Activated naive CD8-positive, alpha-beta T cell treated with anti-CD3 and anti-CD28 coated beads, Interleukin-2, amount 50 U/mL, for 24 hours (primary cell): ENCODE data around the gene EIF2S2.

ENCODE experiments used
- ATAC-seq: fragments of 150-1000 bp; cut with Tn5 transposase; one replicate; pipeline ENCODE4 v1.10.0; 2021
- DNase-seq: peaks from one replicate; pipeline ENCODE4 v3.0.0; 2021
- H3K27ac Mint-ChIP-seq: one replicate; pipeline ENCODE4 v1.8.0; 2021; ENCODE audit warnings: mild to moderate bottlenecking, mixed read lengths
- H3K27me3 Mint-ChIP-seq: one replicate; pipeline ENCODE4 v1.8.0; 2021; ENCODE audit warnings: mixed read lengths
- H3K36me3 Mint-ChIP-seq: one replicate; pipeline ENCODE4 v1.8.0; 2021; ENCODE audit warnings: low read depth, mixed read lengths
- H3K4me1 Mint-ChIP-seq: one replicate; pipeline ENCODE4 v1.8.0; 2021; ENCODE audit warnings: mixed read lengths
- H3K4me3 Mint-ChIP-seq: one replicate; pipeline ENCODE4 v1.8.0; 2021; ENCODE audit warnings: mild to moderate bottlenecking, moderate library complexity, mixed read lengths
- H3K9me3 Mint-ChIP-seq: one replicate; pipeline ENCODE4 v1.8.0; 2021; ENCODE audit warnings: mixed read lengths

Gene EIF2S2

DNA sequence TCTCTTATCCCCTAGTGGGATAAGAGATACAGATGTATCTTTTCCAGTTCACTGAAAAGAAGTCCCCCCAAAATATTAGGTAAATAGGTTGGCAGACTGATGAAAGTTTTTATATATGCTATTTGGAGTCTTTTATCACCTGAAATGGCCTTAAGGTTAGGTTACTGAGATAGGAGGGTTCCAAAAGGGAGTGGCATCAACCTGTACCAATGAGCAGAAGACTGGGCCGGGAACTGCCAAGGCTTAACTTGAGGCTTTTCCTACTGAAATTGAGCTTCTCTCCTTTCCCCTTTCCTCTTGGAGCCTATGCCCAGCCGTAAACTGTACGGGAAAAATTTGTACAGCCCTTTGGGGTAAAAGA is 42.0 kb downstream of the EIF2S2 start:
- Mint-ChIP-seq H3K4me1 (peaks cover 26% of the 10 kb centered on the region), H3K27me3 (no peaks in the 10 kb centered on the region)

DNA sequence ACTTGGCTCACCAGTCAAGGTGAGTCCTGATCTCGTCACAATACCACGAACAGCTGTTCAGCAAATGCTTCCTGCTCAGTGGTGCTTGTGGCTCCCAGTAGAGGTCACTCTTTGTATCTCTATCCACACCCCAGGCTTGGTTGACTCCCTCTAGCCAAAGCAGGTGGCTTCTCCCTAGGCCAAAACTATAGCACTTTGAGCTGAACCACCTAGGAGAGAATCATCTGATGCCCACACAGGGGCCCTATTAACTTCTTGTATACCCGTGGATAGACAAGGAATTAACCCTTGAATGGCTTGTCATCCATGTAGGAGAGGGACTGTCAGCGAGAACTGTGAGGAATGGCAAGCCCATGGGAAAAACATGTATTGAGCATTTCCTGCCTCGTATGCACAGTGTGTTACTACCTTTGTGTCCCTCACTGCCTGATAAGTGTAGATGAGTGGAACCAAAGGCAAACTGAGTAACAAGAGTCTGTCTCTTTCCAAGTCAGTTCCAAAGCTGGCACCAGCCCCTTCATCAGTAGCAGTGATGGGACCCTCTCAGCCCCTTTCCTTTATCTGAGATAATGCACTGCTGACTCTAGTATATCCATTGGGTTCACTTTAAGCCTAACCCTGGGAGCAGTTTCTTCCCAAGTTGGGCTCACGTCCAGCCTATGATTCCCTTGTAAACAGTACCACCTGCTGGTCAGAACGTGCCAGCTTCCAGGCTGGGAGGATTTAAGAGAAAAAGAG is 42.5 kb downstream of the EIF2S2 start:
- no peaks in the 10 kb centered on the region for H3K9me3 Mint-ChIP-seq
- H3K4me1 Mint-ChIP-seq = peaks cover 25% of the 10 kb centered on the region
- peak; percentile 46 for DNase-seq
- no peaks in the 10 kb centered on the region for H3K27me3 Mint-ChIP-seq
- no peak overlapping the region for H3K27ac Mint-ChIP-seq
- no peak overlapping the region for H3K4me3 Mint-ChIP-seq
- peak; percentile 62 for ATAC-seq
- H3K36me3 Mint-ChIP-seq = peaks cover 7% of the 10 kb centered on the region

More for the DNA sequence above, 42.0 kb downstream of the EIF2S2 start:
- Mint-ChIP-seq H3K4me3 (no peak overlapping the region), H3K36me3 (peaks cover 7% of the 10 kb centered on the region), H3K27ac (no peak overlapping the region), H3K9me3 (no peaks in the 10 kb centered on the region)
- ATAC-seq (no peak), DNase-seq (no peak)

DNA sequence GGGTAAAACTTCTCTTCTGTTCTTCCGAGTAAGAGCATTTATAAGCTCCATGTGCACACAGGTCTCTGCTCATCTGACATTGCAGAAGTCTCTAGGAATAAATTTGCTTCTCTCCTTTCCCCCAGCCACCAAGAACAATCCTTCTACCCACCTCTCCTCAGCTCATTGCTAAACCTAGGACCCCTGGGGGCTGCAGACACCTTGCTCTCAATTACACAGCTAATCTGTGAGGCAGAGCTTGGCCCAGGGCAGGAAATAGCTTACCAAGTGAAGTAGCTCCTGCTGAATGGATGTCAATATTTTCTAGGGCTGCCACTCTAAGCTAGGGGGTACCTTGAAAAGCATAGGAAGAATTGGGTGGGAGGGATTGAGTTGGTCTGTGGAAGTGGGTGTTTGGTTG is 44.0 kb downstream of the EIF2S2 start:
- Mint-ChIP-seq H3K36me3 (peaks cover 7% of the 10 kb centered on the region), H3K4me3 (no peak overlapping the region), H3K9me3 (no peaks in the 10 kb centered on the region), H3K27me3 (no peaks in the 10 kb centered on the region), H3K4me1 (peaks cover 10% of the 10 kb centered on the region), H3K27ac (no peak overlapping the region)
- DNase-seq = no peak
- no peak for ATAC-seq

DNA sequence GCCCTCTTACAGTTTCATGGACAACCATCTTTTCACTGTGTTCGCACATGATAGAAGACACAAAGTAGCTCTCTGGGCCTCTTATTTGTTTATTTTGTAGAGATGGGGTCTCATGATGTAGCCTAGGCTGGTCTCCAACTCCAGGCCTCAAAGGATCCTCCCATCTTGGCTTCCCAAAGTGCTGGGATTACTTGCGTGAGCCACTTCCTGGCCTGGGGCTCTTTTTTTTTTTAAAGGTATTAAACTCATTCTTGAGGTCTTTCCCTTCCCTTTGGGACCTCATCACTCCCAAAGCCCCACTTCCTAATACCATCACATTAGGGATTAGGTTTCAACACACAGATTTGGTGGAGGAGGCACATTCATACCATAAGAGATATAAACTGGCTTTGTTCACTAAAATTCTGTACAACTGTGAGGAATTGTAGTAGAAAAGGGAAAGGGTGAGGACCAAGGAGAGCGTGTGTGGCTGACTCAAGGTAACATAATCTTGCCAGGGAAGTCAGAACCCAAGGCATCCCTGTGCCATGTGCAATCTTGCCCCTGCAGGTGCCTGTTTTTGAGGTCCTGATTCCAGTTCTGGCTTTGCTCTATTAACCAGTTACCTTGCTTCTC is 45.5 kb downstream of the EIF2S2 start:
- H3K9me3 Mint-ChIP-seq = no peaks in the 10 kb centered on the region
- no peak for DNase-seq
- no peak overlapping the region for H3K4me3 Mint-ChIP-seq
- peaks cover 21% of the 10 kb centered on the region for H3K4me1 Mint-ChIP-seq
- H3K27me3 Mint-ChIP-seq = no peaks in the 10 kb centered on the region
- no peak for ATAC-seq
- peaks cover 7% of the 10 kb centered on the region for H3K36me3 Mint-ChIP-seq
- H3K27ac Mint-ChIP-seq = no peak overlapping the region

DNA sequence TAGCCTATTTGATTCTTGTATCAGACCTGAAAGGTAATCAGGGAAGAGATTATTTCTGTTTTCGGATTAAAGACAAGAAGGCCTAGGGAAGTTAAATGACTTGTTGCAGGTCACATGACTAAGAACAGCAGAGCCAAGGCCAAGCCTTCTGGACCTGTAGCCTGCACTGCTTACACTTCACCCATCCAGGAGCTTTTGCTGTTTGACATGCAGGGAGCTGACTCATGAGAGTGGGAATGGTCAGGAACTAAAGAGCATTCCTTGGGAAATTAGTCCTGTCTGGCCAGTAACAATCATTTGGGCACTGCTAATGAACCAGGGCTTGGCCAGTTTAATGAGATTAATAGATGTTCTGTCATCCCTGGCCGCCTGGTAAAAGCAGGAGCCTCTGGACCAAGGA is 46.8 kb downstream of the EIF2S2 start:
- no peaks in the 10 kb centered on the region for H3K9me3 Mint-ChIP-seq
- DNase-seq (no peak), ATAC-seq (no peak)
- peaks cover 3% of the 10 kb centered on the region for H3K36me3 Mint-ChIP-seq
- H3K27ac Mint-ChIP-seq = peak overlapping the region; percentile 29
- H3K27me3 Mint-ChIP-seq = no peaks in the 10 kb centered on the region
- H3K4me3 Mint-ChIP-seq = no peak overlapping the region
- peaks cover 27% of the 10 kb centered on the region for H3K4me1 Mint-ChIP-seq

DNA sequence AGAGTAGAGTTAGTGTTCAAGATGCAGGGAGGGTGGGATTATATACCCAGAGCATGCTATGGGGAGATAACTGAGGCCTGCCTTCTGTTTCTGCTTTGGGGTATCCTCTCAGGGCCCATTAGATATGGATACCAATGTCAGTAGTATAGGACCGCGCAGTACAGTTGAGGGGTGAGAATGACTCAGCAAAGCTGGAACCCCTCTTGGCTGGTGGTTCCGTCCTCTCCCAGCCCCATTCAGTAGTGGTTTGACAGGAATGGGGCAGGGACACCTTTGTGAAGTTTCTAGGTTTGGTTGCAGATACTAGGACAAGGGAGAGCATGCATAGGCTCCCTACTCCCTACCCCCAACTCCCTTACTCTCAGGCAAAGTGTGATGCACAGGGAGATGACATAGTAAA is 47.8 kb downstream of the EIF2S2 start:
- H3K9me3 Mint-ChIP-seq = no peaks in the 10 kb centered on the region
- DNase-seq (no peak), ATAC-seq (no peak)
- H3K4me1 Mint-ChIP-seq = peaks cover 30% of the 10 kb centered on the region
- H3K4me3 Mint-ChIP-seq = no peak overlapping the region
- H3K36me3 Mint-ChIP-seq = peaks cover 5% of the 10 kb centered on the region
- no peaks in the 10 kb centered on the region for H3K27me3 Mint-ChIP-seq
- peak overlapping the region; percentile 9 for H3K27ac Mint-ChIP-seq

DNA sequence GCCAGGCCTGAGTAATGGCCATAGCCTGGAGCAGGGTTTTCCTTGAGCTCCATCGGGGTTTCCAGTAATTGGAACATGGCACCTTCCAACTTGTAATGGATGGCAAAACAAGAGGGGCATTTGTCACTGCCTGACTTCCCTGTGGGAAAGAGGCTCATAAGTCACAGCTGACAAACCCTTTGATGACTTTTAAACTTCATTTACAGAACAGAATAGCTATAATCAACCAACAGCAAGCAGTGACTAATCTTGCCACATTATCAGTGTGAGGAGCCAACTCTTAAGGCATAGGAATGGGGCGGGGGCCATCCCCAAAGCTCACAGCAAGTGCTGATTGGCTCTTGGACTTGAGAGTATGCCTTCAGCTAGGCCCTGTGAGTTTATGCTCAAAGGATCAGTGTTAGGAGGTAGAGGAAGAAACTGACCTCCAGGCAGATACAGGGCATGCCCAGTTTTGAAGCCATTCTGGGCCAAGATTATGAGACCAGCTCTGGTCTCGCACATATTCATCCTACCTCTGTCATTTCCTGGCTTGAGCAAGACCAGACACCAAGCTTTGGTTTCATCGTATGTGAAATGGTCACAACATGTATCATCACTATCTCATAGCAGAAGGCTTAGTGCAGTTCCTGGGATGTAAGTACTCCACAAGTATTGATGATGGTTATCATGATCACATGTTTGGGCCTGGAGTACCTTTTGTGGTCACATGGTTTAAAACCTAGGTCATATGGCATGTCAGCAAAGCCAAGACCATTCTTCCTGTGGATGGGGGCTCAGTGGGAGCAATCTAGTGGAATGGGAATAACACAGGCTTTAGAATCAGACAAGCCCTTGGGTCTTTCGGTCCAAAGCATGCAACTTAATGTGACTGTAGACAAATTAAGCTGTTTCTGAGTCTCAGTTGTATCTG is 49.2 kb downstream of the EIF2S2 start:
- Mint-ChIP-seq H3K9me3 (no peaks in the 10 kb centered on the region), H3K27ac (peak overlapping the region; percentile 50), H3K4me1 (peaks cover 39% of the 10 kb centered on the region), H3K27me3 (no peaks in the 10 kb centered on the region), H3K36me3 (peaks cover 5% of the 10 kb centered on the region), H3K4me3 (no peak overlapping the region)
- DNase-seq (no peak), ATAC-seq (peak; percentile 61)

DNA sequence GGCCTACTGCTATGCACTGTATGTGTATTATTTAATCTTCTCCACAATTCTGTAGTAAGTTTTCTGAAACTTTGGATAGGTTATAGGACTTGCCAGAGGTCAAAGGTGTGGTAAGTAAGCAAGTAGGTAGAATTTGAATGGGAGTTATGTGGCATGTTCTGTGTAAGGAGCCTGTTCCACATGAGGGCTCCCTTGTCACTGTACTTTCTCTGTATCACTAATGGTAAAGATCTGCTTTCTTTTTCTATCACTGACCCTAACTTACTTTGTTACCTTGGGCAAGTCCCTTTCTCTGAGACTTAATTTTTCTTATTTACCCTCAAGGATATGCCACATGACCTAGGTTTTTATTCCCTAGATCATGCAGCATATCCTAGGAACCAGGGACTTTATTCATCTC is 50.3 kb downstream of the EIF2S2 start:
- ATAC-seq = no peak
- H3K36me3 Mint-ChIP-seq = peaks cover 5% of the 10 kb centered on the region
- H3K4me3 Mint-ChIP-seq = no peak overlapping the region
- no peak for DNase-seq
- no peaks in the 10 kb centered on the region for H3K9me3 Mint-ChIP-seq
- H3K27me3 Mint-ChIP-seq = no peaks in the 10 kb centered on the region
- H3K27ac Mint-ChIP-seq = peak overlapping the region; percentile 80
- peaks cover 45% of the 10 kb centered on the region for H3K4me1 Mint-ChIP-seq

DNA sequence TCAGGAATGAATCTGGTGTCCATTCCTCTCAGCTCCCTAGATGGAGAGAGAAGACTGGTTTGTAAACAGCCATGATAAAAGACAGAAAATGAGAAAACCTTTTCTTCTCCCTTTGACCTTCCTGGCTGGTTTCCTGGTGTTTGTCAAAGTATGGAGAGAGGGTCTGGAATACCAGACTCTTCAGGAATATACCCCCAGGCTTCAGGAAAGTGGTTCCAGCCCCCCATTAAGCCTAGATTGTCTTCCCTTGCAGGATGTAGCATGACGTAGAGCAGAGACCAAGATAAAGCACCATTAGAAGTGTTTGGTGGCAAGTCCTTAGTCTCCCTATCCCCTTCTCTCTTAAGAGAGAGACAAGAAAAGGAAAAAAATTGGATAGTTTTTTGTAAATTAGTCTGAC is 51.1 kb downstream of the EIF2S2 start:
- ATAC-seq (no peak), DNase-seq (no peak)
- Mint-ChIP-seq H3K36me3 (peaks cover 5% of the 10 kb centered on the region), H3K27me3 (no peaks in the 10 kb centered on the region), H3K4me1 (peaks cover 51% of the 10 kb centered on the region), H3K4me3 (no peak overlapping the region), H3K9me3 (no peaks in the 10 kb centered on the region), H3K27ac (peak overlapping the region; percentile 80)

DNA sequence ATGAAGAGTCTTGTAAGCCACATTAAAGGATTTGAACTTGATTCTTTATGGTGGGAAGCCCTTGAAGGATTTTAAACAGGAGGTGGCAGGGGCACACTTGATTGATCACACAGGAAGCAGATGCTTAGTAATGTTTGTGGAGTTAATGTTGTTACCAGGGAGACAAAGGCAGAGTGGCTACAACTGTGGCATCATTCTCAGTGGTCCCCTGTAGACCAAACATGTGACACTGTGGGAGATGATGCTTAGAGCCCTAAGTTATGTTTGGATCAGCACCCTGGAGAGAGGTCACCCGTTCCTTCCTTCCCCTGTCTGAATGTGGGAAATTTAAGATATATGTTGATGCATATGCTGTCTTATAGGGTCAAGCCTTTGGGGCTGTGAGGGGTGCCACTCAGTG is 53.2 kb downstream of the EIF2S2 start:
- Mint-ChIP-seq H3K4me1 (peaks cover 66% of the 10 kb centered on the region), H3K27me3 (no peaks in the 10 kb centered on the region), H3K27ac (no peak overlapping the region), H3K9me3 (no peaks in the 10 kb centered on the region), H3K4me3 (no peak overlapping the region), H3K36me3 (peaks cover 5% of the 10 kb centered on the region)
- peak; percentile 53 for ATAC-seq
- DNase-seq = no peak

DNA sequence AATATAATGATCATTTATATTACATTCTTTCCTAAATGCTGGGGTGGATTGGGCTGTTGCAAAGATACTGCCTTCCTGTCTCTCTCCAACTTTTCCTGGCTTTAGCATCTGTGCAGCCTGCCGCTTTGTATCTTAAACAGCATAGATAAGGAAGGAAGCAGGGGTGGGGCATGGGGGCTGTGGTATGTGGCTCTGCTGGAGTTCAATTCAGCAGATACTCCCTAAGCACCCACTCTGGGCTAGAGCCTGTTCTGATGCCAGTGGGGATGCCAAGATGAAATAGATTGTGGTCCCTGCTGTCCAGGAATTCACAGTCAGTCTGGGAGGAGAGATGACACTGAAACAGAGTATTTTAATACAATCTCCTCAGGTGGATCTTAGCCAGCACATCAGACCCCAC is 56.8 kb downstream of the EIF2S2 start:
- ATAC-seq = no peak
- H3K27me3 Mint-ChIP-seq = no peaks in the 10 kb centered on the region
- H3K9me3 Mint-ChIP-seq = no peaks in the 10 kb centered on the region
- peaks cover 62% of the 10 kb centered on the region for H3K4me1 Mint-ChIP-seq
- H3K36me3 Mint-ChIP-seq = peaks cover 5% of the 10 kb centered on the region
- no peak overlapping the region for H3K27ac Mint-ChIP-seq
- H3K4me3 Mint-ChIP-seq = no peak overlapping the region
- no peak for DNase-seq

DNA sequence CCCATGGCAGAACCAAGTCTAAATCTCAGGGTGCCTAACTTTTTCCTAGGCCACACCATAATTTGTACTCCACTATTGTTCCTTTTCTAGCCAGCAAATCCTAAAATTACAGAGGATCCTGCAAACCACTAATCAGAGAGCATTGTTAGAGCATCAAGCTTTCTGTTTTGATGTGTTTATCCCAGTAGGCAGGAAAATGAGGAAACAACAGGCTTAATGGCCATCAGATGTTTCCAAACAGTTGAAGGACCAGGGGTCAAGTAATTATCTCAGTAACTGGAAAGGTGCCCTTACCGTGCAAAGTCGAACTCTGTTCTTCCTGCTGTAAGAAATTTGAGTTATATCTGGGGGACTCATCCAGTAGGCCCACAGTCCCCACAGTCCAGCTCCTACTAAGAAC is 59.6 kb downstream of the EIF2S2 start:
- Mint-ChIP-seq H3K9me3 (no peaks in the 10 kb centered on the region), H3K4me3 (no peak overlapping the region), H3K36me3 (peaks cover 5% of the 10 kb centered on the region), H3K4me1 (peaks cover 59% of the 10 kb centered on the region), H3K27ac (no peak overlapping the region), H3K27me3 (no peaks in the 10 kb centered on the region)
- no peak for ATAC-seq
- no peak for DNase-seq

DNA sequence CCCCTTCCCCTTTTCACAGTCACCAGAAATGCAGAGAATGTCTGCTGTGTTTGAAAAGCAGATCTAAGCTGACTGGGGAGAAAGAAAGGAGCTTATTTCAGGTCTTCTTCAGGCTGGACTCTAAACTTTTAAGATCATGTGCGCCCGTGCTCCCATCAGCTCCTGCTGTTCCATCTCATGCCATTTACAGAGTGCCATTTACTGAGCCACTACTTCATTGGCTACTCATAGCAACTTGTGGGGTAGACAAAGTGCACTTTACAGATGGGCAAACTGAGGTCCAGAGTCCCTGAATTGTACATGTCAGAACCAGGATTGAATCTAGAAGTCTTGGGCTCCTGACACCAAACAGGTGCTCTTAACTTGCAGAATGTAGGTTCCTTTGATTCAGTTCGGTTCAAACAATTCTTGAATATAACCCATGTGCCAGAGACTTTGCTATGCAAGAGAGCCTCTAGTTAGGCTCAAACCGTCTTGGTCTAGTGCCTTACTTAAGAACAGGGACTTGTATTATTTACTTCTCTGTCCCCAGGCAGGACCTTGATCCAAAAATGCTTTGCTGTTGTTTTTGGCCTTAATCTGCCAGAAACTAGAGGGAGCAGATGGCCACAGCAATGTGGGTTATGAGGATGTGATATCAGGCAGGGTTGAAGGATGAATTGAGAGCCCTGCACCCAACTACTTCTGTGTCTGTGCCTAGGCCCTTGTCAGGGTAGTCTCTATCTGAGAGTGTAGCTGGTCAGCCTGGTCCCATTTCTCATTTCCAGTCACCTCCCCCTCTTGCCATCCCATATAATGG is 61.9 kb downstream of the EIF2S2 start:
- H3K4me1 Mint-ChIP-seq = peaks cover 56% of the 10 kb centered on the region
- H3K36me3 Mint-ChIP-seq = peaks cover 5% of the 10 kb centered on the region
- H3K27me3 Mint-ChIP-seq = no peaks in the 10 kb centered on the region

DNA sequence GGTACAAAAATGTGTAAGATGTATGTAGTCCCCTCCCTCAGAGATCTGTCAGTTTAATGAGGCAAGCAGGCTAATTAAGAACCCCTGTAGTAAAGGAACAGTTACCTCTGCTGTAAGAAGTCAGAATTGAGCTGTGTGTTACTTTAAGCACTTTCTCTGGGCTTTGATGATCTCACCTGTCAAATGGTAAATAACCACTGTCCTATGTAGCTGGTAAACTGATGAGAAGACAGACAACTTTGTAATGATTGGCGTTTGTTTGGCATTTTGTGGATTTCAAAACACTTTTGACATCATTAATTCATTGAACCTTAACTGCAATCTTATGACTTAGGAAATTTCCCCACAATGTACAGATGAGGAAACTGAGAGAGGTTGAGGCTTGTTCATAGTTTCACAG is 62.7 kb downstream of the EIF2S2 start:
- Mint-ChIP-seq H3K9me3 (no peaks in the 10 kb centered on the region), H3K27ac (no peak overlapping the region), H3K27me3 (no peaks in the 10 kb centered on the region), H3K36me3 (peaks cover 5% of the 10 kb centered on the region), H3K4me1 (peaks cover 54% of the 10 kb centered on the region), H3K4me3 (no peak overlapping the region)
- no peak for ATAC-seq
- no peak for DNase-seq

More for the DNA sequence above, 61.9 kb downstream of the EIF2S2 start:
- ATAC-seq (no peak), DNase-seq (no peak)
- H3K4me3 Mint-ChIP-seq = no peak overlapping the region
- no peaks in the 10 kb centered on the region for H3K9me3 Mint-ChIP-seq
- H3K27ac Mint-ChIP-seq = no peak overlapping the region
